NCI-H82 (cell line): ENCODE results near the gene RSRC1.
"Not testable (repeated sequence)": the region's sequence is repeated elsewhere in the genome, so short reads cannot be mapped to it uniquely, and the experiment has no call there.

Experiments used
- DNase-seq: peaks from one replicate; lab custom pipeline; 2025; lab: John Stamatoyannopoulos, UW

Gene RSRC1

GRCh38 chr3:158228942-158229341, 119.1 kb downstream of the RSRC1 start:
- DNase-seq: not testable (repeated sequence)

- DNase-seq: peak; percentile 99
Measured at GRCh38 chr3:158233791-158234190, 123.9 kb downstream of the RSRC1 start.

GRCh38 chr3:158244274-158244673, 134.4 kb downstream of the RSRC1 start:
- no peak for DNase-seq

- no peak for DNase-seq
Measured at GRCh38 chr3:158247288-158247687, 137.4 kb downstream of the RSRC1 start.

- no peak for DNase-seq
Measured at GRCh38 chr3:158248261-158248660, 138.4 kb downstream of the RSRC1 start.

- no peak for DNase-seq
Measured at GRCh38 chr3:158249183-158249582, 139.3 kb downstream of the RSRC1 start.

- DNase-seq: no peak
Measured at GRCh38 chr3:158258619-158259018, 148.7 kb downstream of the RSRC1 start.

- DNase-seq: no peak
Measured at GRCh38 chr3:158260392-158260791, 150.5 kb downstream of the RSRC1 start.

GRCh38 chr3:158261371-158261991, 151.6 kb downstream of the RSRC1 start:
- DNase-seq: peak; percentile 8

- DNase-seq: no peak
Measured at GRCh38 chr3:158264894-158265293, 155.0 kb downstream of the RSRC1 start.

GRCh38 chr3:158267015-158267414, 157.1 kb downstream of the RSRC1 start:
- no peak for DNase-seq

- DNase-seq: no peak
Measured at GRCh38 chr3:158269942-158270341, 160.1 kb downstream of the RSRC1 start.

- DNase-seq: peak; percentile 69
Measured at GRCh38 chr3:158272081-158272480, 162.2 kb downstream of the RSRC1 start.

GRCh38 chr3:158273656-158274055, 163.8 kb downstream of the RSRC1 start:
- DNase-seq: no peak

- no peak for DNase-seq
Measured at GRCh38 chr3:158278187-158278586, 168.3 kb downstream of the RSRC1 start.

GRCh38 chr3:158279609-158280008, 169.7 kb downstream of the RSRC1 start:
- DNase-seq: no peak

GRCh38 chr3:158295771-158296170, 185.9 kb downstream of the RSRC1 start:
- no peak for DNase-seq

GRCh38 chr3:158297940-158298339, 188.1 kb downstream of the RSRC1 start:
- no peak for DNase-seq

GRCh38 chr3:158308236-158308928, 198.5 kb downstream of the RSRC1 start:
- DNase-seq: no peak

GRCh38 chr3:158312560-158313141, 202.8 kb downstream of the RSRC1 start:
- no peak for DNase-seq

- peak; percentile 70 for DNase-seq
Measured at GRCh38 chr3:158313338-158313927, 203.5 kb downstream of the RSRC1 start.

GRCh38 chr3:158314426-158315357, 204.8 kb downstream of the RSRC1 start:
- DNase-seq: no peak
